ENCODE data around the gene ZNF80.

Gene ZNF80

DNA sequence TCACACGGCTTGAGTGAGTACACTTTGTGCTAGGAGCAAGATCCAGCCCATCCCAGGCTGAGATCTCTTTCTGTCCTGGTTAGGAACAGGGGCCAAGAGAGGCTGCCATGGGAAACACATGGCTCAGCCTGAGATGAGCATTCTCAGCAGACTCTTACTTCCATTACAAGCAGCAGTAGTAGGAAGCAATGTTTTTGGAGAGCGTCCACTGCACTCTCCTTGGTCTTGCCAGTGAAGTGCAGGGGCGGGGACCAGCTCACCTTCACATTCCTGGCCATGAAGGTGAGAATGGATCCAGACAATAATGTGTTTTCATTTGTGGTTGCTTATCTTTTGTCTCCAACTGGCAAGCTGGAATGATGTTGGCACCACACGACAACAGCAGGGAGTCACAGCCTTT is 24.7 kb downstream of the ZNF80 start:
- no peak for DNase-seq (ENCODE audit: low read depth, low spot score)
- H3K4me3 ChIP-seq (ENCODE audit: low read depth, low read length): no peak overlapping the region
- POLR2A ChIA-PET: no interaction called here
- CTCF ChIA-PET: interaction anchor here (0.9 kb wide), 1 partner anchor 8 kb away, joined by 5 read pairs; no protein-coding TSS in a partner anchor
- TF ChIP-seq, protein P1, sequence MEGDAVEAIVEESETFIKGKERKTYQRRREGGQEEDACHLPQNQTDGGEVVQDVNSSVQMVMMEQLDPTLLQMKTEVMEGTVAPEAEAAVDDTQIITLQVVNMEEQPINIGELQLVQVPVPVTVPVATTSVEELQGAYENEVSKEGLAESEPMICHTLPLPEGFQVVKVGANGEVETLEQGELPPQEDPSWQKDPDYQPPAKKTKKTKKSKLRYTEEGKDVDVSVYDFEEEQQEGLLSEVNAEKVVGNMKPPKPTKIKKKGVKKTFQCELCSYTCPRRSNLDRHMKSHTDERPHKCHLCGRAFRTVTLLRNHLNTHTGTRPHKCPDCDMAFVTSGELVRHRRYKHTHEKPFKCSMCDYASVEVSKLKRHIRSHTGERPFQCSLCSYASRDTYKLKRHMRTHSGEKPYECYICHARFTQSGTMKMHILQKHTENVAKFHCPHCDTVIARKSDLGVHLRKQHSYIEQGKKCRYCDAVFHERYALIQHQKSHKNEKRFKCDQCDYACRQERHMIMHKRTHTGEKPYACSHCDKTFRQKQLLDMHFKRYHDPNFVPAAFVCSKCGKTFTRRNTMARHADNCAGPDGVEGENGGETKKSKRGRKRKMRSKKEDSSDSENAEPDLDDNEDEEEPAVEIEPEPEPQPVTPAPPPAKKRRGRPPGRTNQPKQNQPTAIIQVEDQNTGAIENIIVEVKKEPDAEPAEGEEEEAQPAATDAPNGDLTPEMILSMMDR (IDR thresholded peaks at IDR 0.05; ENCODE audit: insufficient read depth, low read length, missing control alignments): no peak

- H3K4me3 ChIP-seq (ENCODE audit: low read depth, low read length): no peak overlapping the region
- ChIA-PET CTCF (no interaction called here), POLR2A (no interaction called here)
- TF ChIP-seq, protein P1 (IDR thresholded peaks at IDR 0.05; ENCODE audit: insufficient read depth, low read length, missing control alignments): no peak
- no peak for DNase-seq (ENCODE audit: low read depth, low spot score)
Observed at GRCh38 chr3:114207768-114208167, 29.6 kb downstream of the ZNF80 start.

GRCh38 chr3:114206342-114206741 is 31.0 kb downstream of the ZNF80 start:
- CTCF ChIA-PET: interaction anchor here (1.1 kb wide), 1 partner anchor 51 kb away, joined by 3 read pairs; no protein-coding TSS in a partner anchor
- no peak overlapping the region for H3K4me3 ChIP-seq (ENCODE audit: low read depth, low read length)
- TF ChIP-seq, protein P1 (IDR thresholded peaks at IDR 0.05; ENCODE audit: insufficient read depth, low read length, missing control alignments): no peak
- POLR2A ChIA-PET: no interaction called here
- DNase-seq (ENCODE audit: low read depth, low spot score): no peak

DNA sequence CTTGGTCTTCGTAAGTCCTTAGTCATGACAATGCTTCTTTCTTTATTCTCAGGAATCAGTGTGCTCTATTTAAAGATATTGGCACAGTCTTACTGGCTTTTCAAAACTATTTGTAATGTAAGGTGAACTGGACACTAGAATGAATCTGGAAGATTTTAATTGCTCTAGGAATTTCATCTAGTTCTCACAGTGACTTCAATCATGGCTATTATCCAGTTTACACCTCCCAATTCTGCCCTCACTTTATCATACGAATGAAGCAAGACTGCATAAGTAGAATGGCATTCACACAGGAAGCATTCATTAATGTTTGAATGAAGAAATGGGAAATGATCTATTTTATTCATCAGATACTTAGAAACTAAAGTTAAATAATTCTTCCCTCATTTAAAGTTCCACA is 31.8 kb downstream of the ZNF80 start:
- TF ChIP-seq, protein P1 (IDR thresholded peaks at IDR 0.05; ENCODE audit: insufficient read depth, low read length, missing control alignments): no peak
- no peak for DNase-seq (ENCODE audit: low read depth, low spot score)
- CTCF ChIA-PET: interaction anchor here (1.1 kb wide), 1 partner anchor 50 kb away, joined by 3 read pairs; no protein-coding TSS in a partner anchor
- POLR2A ChIA-PET: no interaction called here
- no peak overlapping the region for H3K4me3 ChIP-seq (ENCODE audit: low read depth, low read length)

GRCh38 chr3:114194750-114195149 is 42.6 kb downstream of the ZNF80 start:
- TF ChIP-seq, protein P1 (IDR thresholded peaks at IDR 0.05; ENCODE audit: insufficient read depth, low read length, missing control alignments): no peak
- DNase-seq (ENCODE audit: low read depth, low spot score): no peak
- ChIA-PET CTCF (no interaction called here), POLR2A (no interaction called here)
- no peak overlapping the region for H3K4me3 ChIP-seq (ENCODE audit: low read depth, low read length)

GRCh38 chr3:114192136-114192535 is 45.2 kb downstream of the ZNF80 start:
- ChIA-PET CTCF (interaction anchor here (1.4 kb wide), 1 partner anchor 13 kb away, joined by 5 read pairs; no protein-coding TSS in a partner anchor), POLR2A (no interaction called here)
- no peak overlapping the region for H3K4me3 ChIP-seq (ENCODE audit: low read depth, low read length)
- DNase-seq (ENCODE audit: low read depth, low spot score): no peak
- TF ChIP-seq, protein P1 (IDR thresholded peaks at IDR 0.05; ENCODE audit: insufficient read depth, low read length, missing control alignments): no peak
